Measurements from ENCODE around the gene ADAMTS9. TPM values are rescaled to one million over a fixed set of nuclear protein-coding genes. Genes with fewer than 3 reads are reported as not detected.

The ADAMTS9 gene
- total RNA-seq, 1 donor from 2014 or later, result 74.1 TPM

DNA sequence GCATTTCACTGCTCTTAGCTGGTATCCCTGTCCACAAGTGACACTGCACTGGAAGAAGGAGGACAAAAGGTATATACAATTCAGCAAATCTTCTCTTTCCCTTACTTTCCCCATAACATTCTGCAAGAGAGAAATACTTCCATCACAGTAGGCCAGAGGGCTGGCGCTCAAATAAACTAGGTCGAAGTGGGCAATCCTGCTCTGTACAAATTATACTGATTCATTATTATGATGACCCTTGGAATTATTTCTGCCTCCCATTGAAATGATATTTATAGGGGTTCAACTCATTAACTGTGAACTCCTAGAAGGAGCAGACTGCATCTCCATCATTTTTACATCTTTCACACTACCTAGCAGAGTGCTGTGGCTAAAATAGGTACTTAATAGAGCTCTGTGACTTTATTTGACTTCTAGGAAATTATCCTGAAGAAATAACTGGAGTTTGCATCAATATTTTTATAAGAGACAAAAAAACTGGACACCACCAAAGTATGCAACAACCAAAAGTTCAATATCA, 80.7 kb downstream of the ADAMTS9 start:
- Histone ChIP-seq H3K27ac (no peak overlapping the region), H3K4me1 (no peaks in the 10 kb centered on the region), H3K27me3 (no peaks in the 10 kb centered on the region), H3K4me3 (no peak overlapping the region), H3K9me3 (no peaks in the 10 kb centered on the region), H3K36me3 (peaks cover 0 to 45% of the 10 kb centered on the region in 2 donors)
- intact Hi-C loops (cut with DNase I), result no loop called here
- no peak for DNase-seq (ENCODE audit: low spot score in 2 of 2)
- TF ChIP-seq, protein P1, sequence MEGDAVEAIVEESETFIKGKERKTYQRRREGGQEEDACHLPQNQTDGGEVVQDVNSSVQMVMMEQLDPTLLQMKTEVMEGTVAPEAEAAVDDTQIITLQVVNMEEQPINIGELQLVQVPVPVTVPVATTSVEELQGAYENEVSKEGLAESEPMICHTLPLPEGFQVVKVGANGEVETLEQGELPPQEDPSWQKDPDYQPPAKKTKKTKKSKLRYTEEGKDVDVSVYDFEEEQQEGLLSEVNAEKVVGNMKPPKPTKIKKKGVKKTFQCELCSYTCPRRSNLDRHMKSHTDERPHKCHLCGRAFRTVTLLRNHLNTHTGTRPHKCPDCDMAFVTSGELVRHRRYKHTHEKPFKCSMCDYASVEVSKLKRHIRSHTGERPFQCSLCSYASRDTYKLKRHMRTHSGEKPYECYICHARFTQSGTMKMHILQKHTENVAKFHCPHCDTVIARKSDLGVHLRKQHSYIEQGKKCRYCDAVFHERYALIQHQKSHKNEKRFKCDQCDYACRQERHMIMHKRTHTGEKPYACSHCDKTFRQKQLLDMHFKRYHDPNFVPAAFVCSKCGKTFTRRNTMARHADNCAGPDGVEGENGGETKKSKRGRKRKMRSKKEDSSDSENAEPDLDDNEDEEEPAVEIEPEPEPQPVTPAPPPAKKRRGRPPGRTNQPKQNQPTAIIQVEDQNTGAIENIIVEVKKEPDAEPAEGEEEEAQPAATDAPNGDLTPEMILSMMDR (IDR thresholded peaks at IDR 0.05), result no peak

DNA sequence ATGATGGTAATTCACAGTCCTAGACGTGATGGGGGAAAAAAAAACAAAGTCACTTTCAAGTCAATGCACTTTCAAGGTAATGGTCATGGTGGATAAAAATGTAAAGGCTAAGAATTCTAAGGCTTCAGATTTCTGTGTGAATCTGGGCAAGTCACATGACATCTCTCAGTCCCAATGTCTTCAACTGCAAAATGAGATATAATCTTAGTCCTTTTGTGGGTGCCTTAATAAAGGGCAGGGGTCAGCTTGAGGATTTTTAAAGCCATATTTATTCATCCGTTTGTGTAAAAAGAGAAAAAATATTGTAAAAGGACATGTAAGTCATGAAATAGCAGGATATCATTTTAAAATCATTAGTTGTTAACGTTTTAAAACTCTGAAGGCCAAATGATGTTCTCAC, 83.5 kb downstream of the ADAMTS9 start:
- TF ChIP-seq, protein P1 (IDR thresholded peaks at IDR 0.05), result no peak

DNA sequence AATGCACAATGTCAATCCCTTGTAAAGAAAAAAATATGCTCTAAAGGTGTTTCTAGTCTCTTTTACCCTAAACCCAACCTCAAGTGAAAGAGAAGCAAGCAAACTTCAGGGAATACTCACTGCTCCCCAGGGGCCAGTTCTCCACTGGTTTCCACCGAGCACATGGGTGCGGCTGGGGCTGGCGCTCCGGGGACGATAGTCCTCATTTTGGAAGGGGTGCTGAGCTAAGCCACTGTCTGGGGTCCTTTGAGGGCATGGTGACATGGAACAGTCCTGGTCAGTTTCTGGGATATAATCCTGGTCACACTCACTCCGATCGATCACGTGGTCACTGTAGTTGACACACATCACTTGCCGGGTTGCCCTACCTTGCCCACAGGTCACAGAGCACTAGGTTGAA, 86.0 kb downstream of the ADAMTS9 start:
- Histone ChIP-seq H3K9me3 (no peaks in the 10 kb centered on the region), H3K4me3 (no peak overlapping the region), H3K36me3 (peaks cover 0 to 89% of the 10 kb centered on the region in 2 donors), H3K27ac (no peak overlapping the region), H3K27me3 (no peaks in the 10 kb centered on the region), H3K4me1 (no peaks in the 10 kb centered on the region)
- DNase-seq (ENCODE audit: low spot score in 2 of 2), result no peak
- intact Hi-C loops (cut with DNase I), result no loop called here
- TF ChIP-seq, protein P1 (IDR thresholded peaks at IDR 0.05), result no peak

More for the DNA sequence above, 83.5 kb downstream of the ADAMTS9 start:
- Histone ChIP-seq H3K4me3 (no peak overlapping the region), H3K36me3 (peaks cover 0 to 71% of the 10 kb centered on the region in 2 donors), H3K27ac (no peak overlapping the region), H3K27me3 (no peaks in the 10 kb centered on the region), H3K9me3 (no peaks in the 10 kb centered on the region), H3K4me1 (no peaks in the 10 kb centered on the region)
- intact Hi-C loops (cut with DNase I), result no loop called here
- no peak for DNase-seq (ENCODE audit: low spot score in 2 of 2)

DNA sequence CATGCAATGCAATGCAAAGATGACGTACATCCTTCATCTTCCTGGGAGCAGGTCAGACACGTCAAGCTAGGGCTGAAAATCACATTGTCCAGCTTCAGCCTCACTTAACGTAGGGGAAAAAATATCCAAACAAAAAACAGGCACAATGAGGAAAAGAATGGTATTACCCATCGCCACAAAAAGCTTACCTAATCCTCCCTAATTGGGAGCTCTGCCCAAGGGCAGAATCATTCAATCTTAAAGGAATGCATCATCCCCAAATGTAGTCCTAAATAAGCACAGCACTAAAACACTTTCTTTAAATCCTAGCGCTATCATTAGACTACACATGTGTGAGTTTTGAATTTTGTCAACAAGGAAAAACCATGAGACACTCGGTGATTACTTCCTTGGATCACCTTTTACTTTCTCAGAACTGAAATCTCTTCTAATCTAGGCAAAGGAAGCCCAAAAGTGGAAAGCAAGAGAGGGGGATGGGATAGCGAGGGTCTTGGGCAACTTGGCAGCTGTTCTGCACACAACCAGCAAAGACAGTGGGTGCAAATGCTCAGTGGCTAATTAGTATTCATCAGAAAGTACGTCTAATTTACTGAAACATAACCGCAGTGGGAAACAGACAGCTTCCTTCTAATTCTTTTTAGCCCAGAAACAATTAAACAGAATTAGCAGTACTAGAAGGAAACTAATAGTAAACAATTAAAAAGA, 87.4 kb downstream of the ADAMTS9 start:
- Histone ChIP-seq H3K27me3 (no peaks in the 10 kb centered on the region), H3K4me3 (no peak overlapping the region), H3K4me1 (no peaks in the 10 kb centered on the region), H3K9me3 (no peaks in the 10 kb centered on the region), H3K36me3 (peaks cover 0 to 81% of the 10 kb centered on the region in 2 donors), H3K27ac (no peak overlapping the region)
- intact Hi-C loops (cut with DNase I), result no loop called here
- TF ChIP-seq, protein P1 (IDR thresholded peaks at IDR 0.05), result no peak
- DNase-seq (ENCODE audit: low spot score in 2 of 2), result no peak

DNA sequence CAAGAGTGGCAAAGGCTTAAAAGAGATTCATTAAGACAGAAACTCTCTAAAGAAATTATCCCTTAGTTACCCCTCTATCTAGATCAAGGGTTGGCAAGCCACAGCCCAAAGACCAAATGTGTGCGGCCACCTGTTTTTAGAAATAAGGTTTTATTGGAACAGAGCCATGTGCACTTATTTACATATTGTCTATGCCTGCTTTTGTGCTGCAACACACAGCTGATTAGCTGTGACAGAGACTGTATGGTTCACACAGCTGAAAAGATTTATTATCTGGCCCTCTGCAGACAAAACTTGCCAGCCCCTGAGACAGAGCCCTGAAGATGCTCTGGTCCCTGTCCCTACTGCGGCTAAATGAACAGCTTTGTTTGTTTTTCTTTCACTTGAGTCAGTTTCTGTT, 88.1 kb downstream of the ADAMTS9 start:
- Histone ChIP-seq H3K4me3 (no peak overlapping the region), H3K36me3 (peaks cover 0 to 75% of the 10 kb centered on the region in 2 donors), H3K27me3 (no peaks in the 10 kb centered on the region), H3K27ac (no peak overlapping the region), H3K9me3 (no peaks in the 10 kb centered on the region), H3K4me1 (no peaks in the 10 kb centered on the region)
- DNase-seq (ENCODE audit: low spot score in 2 of 2), result no peak
- intact Hi-C loops (cut with DNase I), result no loop called here
- TF ChIP-seq, protein P1 (IDR thresholded peaks at IDR 0.05), result no peak

All from ascending aorta (tissue), 2 donors.